Right lobe of liver (tissue), 6 donors: ENCODE results near the gene PLCB4. TPM values are rescaled to one million over a fixed set of nuclear protein-coding genes. Genes with fewer than 3 reads are reported as not detected.

Experiments
- ATAC-seq, 4 donors: fragments of 200-7000 bp; cut with Tn5 transposase; one replicate each; pipeline ENCODE4 v1.9.1; 2020; ENCODE audit warnings: mild to moderate bottlenecking in 4 of 4, moderate library complexity in 4 of 4
- DNase-seq, 3 donors: peaks; one replicate each; pipeline ENCODE4 v3.0.0-alpha.2; 2020
- H3K27ac ChIP-seq, 3 donors: fragments of 200-600 bp; one replicate each; pipeline ENCODE4 v1.8.0; 2022
- H3K27me3 ChIP-seq, 2 donors: fragments of 200-600 bp; one replicate each; pipeline ENCODE4 v1.8.0; 2022
- H3K36me3 ChIP-seq, 4 donors: fragments of 200-600 bp; sonication (generic) in 1 of 4; one replicate each; pipeline versions ENCODE4 v1.5.1 to v1.8.0; 2017 to 2022; ENCODE audit warnings: control low read depth in 1 of 4
- H3K4me1 ChIP-seq, 4 donors: fragments of 200-600 bp; sonication (generic) in 1 of 4; one replicate each; pipeline versions ENCODE4 v1.5.1 to v1.8.0; 2017 to 2022; ENCODE audit warnings: control low read depth in 1 of 4
- H3K4me3 ChIP-seq, 3 donors: fragments of 200-600 bp; one replicate each; pipeline ENCODE4 v1.8.0; 2022
- H3K9me3 ChIP-seq, 4 donors: fragments of 200-600 bp; sonication (generic) in 1 of 4; one replicate each; pipeline versions ENCODE4 v1.5.1 to v1.8.0; 2017 to 2022; ENCODE audit warnings: control low read depth in 1 of 4
- POLR2A ChIP-seq: fragments of 450-650 bp; IDR thresholded peaks from one replicate; pipeline ENCODE4 v1.6.1; 2017; ENCODE audit warnings: antibody characterized with exemption, mild to moderate bottlenecking
- WGBS: methylation state at CpG from one replicate; pipeline ENCODE4 v1.1.6; 2018; ENCODE audit warnings: low coverage, low lambda C conversion rate; ENCODE audit not compliant: insufficient coverage; ENCODE audit errors: missing lambda C conversion rate; 5-methylcytosine and 5-hydroxymethylcytosine counted together
- intact Hi-C, 2 donors: fragments of 100-400 bp; cut with DNase I; formaldehyde crosslinking; loops; one replicate each; pipeline versions ENCODE4 v1.11.2 to v1.14.1; 2022
- total RNA-seq, 6 experiments: library from RNA; depleted of rRNA in 2 of 6; stranded (reverse); fragments of >200 nt in 2 of 6; fragmentation: NEBNext Ultra II Directional in 3 of 6; extraction: Animal tissue kit (Norgen Biotek cat#: 25700) in 3 of 6; gene quantifications; one replicate each; pipeline versions ENCODE4 v1.1.0 to v1.2.4, GENCODE V29; 2016 to 2023
- TF ChIP-seq, protein P1 (sequence below), 4 donors: fragments of 200-600 bp in 3 of 4; fragments of 450-650 bp in 1 of 4; IDR thresholded peaks; one replicate each; pipeline versions ENCODE4 v1.5.1 to v1.8.0; 2016 to 2022; ENCODE audit warnings: antibody characterized with exemption in 4 of 4, mild to moderate bottlenecking in 2 of 4
- donor health status: DM: no; HTN: yes; CAD: no.
- donor health status: DM: no; HTN: no; CAD: no.
- donor health status: DM: no; HTN: no; CAD: no.
- donor health status: DM: no; HTN: yes; CAD: no.
- donor health status: DM: no; HTN: yes; CAD: no.

The PLCB4 gene
- total RNA-seq, 6 experiments from 2014 or later: 0.04 to 0.20 (median 0.15) TPM

DNA sequence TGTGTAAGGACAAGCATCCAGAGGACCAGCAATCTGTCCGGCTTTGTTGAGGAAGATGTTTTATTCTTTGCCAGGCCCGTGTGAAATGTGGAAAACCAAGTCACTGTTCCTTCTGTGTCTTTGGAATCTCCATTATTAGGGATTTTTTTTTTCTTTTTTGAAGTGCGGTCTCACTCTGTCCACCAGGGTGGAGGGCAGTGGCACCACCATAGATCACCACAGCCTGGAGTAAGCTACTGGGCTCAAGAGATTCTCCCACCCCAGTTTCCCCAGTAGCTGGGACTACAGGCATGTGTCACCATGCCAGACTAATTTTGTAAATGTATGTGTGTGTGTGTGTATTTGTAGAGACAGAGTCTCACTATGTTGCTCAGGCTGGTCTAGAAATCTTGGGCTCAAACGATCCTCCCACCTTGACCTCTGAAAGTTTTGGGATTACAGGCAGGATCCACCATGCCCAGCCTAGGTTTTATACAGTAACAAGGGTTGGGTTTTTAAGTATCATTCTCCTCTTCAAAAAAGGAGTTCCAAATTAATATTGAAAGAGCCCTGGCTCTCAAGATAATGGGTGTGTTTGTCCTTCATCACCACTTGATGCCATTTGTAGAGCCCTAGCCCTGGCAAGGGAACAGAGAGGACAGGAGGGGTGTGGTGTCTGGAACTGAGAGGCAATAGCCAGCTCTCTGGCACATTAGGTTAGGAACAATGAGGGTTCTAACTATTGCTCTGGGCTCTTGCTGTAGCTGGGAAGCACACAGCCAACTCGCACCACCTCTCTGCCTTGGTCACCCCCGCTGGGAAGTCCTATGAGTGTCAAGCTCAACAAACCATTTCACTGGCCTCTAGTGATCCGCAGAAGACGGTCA is 448.6 kb downstream of the PLCB4 start:
- no peaks in the 10 kb centered on the region for H3K36me3 ChIP-seq
- no peak overlapping the region for H3K4me3 ChIP-seq
- no peaks in the 10 kb centered on the region for H3K27me3 ChIP-seq
- ATAC-seq (no peak), DNase-seq (no peak)
- intact Hi-C loops: no loop called here
- TF ChIP-seq, protein P1, sequence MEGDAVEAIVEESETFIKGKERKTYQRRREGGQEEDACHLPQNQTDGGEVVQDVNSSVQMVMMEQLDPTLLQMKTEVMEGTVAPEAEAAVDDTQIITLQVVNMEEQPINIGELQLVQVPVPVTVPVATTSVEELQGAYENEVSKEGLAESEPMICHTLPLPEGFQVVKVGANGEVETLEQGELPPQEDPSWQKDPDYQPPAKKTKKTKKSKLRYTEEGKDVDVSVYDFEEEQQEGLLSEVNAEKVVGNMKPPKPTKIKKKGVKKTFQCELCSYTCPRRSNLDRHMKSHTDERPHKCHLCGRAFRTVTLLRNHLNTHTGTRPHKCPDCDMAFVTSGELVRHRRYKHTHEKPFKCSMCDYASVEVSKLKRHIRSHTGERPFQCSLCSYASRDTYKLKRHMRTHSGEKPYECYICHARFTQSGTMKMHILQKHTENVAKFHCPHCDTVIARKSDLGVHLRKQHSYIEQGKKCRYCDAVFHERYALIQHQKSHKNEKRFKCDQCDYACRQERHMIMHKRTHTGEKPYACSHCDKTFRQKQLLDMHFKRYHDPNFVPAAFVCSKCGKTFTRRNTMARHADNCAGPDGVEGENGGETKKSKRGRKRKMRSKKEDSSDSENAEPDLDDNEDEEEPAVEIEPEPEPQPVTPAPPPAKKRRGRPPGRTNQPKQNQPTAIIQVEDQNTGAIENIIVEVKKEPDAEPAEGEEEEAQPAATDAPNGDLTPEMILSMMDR (IDR thresholded peaks at IDR 0.05): no peak
- no peaks in the 10 kb centered on the region for H3K4me1 ChIP-seq
- H3K27ac ChIP-seq: no peak overlapping the region
- no peaks in the 10 kb centered on the region for H3K9me3 ChIP-seq
- WGBS: 30% methylated on average over 8 of the region's 8 CpGs

GRCh38 chr20:9518576-9519175 is 449.8 kb downstream of the PLCB4 start:
- DNase-seq (no peak), ATAC-seq (no peak)
- H3K9me3 ChIP-seq: no peaks in the 10 kb centered on the region
- TF ChIP-seq, protein P1 (IDR thresholded peaks at IDR 0.05): no peak
- TF ChIP-seq POLR2A: no peak
- WGBS: 17% methylated on average over 7 of the region's 8 CpGs
- H3K4me1 ChIP-seq: no peaks in the 10 kb centered on the region
- intact Hi-C loops: no loop called here
- H3K36me3 ChIP-seq: no peaks in the 10 kb centered on the region
- no peak overlapping the region for H3K27ac ChIP-seq
- H3K4me3 ChIP-seq: no peak overlapping the region
- no peaks in the 10 kb centered on the region for H3K27me3 ChIP-seq

DNA sequence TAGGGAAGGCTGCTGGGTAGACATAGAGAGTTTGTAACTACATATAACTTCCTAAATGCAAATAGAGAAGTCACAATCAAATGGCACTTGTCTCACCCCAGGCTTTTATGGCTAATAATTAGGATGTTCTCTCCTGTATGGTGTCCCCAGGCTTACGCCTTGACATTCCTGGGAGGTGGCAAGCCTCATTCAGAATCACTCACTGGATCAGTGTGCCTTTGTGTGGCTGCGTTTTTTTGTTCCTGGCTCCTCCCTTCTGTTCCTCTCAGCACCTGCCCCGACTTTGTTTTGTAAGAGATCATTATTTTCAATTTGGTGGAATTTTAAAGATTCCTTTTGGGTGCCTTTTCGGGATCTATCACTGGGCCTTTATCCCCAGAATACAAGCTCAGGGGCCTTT is 451.2 kb downstream of the PLCB4 start:
- Histone ChIP-seq H3K9me3 (no peaks in the 10 kb centered on the region), H3K27ac (no peak overlapping the region), H3K36me3 (no peaks in the 10 kb centered on the region), H3K27me3 (no peaks in the 10 kb centered on the region), H3K4me1 (no peaks in the 10 kb centered on the region), H3K4me3 (no peak overlapping the region)
- DNase-seq (no peak), ATAC-seq (no peak)
- intact Hi-C loops: no loop called here
- no peak for TF ChIP-seq POLR2A
- TF ChIP-seq, protein P1 (IDR thresholded peaks at IDR 0.05): no peak
- 38% methylated on average over 4 of the region's 4 CpGs for WGBS

- 52% methylated on average over 3 of the region's 3 CpGs for WGBS
- no peak for DNase-seq
Measured at GRCh38 chr20:9523636-9524035, 454.7 kb downstream of the PLCB4 start.

More at GRCh38 chr20:9523636-9524035, 454.7 kb downstream of the PLCB4 start:
- Histone ChIP-seq H3K36me3 (no peaks in the 10 kb centered on the region), H3K27ac (no peak overlapping the region), H3K9me3 (no peaks in the 10 kb centered on the region), H3K4me1 (no peaks in the 10 kb centered on the region), H3K4me3 (no peak overlapping the region), H3K27me3 (no peaks in the 10 kb centered on the region)
- TF ChIP-seq POLR2A: no peak
- TF ChIP-seq, protein P1 (IDR thresholded peaks at IDR 0.05): no peak
- intact Hi-C loops: no loop called here
- ATAC-seq: no peak
